IPS-NIHi7 (cell line): ENCODE measurements around the gene ASPRV1.
A peak's percentile ranks its signal among the peaks of the same experiment; 100 is the strongest.
"Not testable (repeated sequence)": the region's sequence is repeated elsewhere in the genome, so short reads cannot be mapped to it uniquely, and the experiment has no call there.

Experiments
- DNase-seq: peaks from one replicate; pipeline ENCODE4 v3.0.0; 2012; ENCODE audit warnings: mixed read lengths; ENCODE audit errors: extremely low spot score

ASPRV1 gene

GRCh38 chr2:69962986-69963730 lies 1.7 kb upstream of the ASPRV1 start:
- DNase-seq: no peak

DNA sequence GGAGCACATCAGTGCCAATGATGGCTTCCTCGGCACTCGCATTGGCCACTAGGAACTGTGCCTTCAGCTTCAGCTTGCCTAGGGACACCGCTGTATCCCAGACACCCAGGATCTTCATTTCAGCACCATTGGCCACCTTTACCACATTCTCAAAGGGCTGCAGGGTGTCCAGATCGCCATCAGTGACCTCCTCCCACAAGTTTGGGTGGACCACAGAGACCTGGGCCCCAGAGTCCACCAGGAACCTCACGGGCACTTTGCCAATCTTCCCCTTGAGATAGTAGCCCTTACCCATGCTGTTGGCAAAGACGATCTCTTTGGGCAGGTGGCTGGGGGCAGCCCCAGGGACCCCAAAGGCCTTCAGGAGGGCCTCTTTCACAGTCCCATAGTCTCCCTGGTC lies 610 bp downstream of the ASPRV1 start:
- no peak for DNase-seq

GRCh38 chr2:69959425-69959824 lies 2.0 kb downstream of the ASPRV1 start:
- DNase-seq: no peak

- no peak for DNase-seq
These were observed 3.0 kb downstream of the ASPRV1 start for GRCh38 chr2:69958480-69958879.

GRCh38 chr2:69957965-69958364 lies 3.5 kb downstream of the ASPRV1 start:
- no peak for DNase-seq

GRCh38 chr2:69956475-69956979 lies 4.9 kb downstream of the ASPRV1 start:
- DNase-seq: no peak

DNA sequence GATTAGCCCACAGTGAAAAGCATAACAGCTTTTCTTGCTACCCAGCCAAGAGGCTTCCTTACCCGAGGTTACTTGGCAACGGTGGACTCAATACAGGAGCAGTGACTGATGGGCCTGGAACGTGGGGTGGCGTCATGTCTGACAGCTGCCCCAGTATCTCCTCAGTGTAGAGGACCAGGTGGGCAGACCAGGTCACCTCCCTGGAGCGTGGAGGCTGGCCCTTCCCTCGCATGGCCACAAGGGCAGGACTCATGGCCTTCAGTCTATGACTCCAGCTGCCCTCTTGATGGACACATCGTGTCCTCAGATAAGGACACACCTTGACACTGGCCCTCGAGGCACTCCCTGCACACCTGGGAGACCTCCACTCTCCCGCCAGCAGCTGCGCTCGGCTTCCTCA lies 6.4 kb downstream of the ASPRV1 start:
- DNase-seq: no peak

DNA sequence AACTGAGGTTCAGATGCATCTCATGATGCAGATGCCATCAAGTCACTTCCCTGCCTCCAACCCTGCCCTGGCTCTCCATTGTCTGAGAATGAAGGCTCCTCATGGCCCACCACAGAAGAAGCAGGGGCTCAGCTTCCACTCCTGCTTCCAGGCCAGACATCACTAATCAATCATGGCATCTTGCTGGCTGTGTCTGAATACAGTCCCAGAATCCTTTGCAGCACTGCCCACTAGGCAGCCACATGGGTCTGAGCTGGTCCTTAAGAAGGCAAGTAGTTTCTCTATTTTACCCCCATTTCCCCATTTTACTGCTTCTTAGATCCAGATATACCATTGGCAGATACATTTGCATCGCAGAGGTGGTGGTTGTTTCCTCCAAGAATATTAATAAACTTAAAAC lies 7.3 kb downstream of the ASPRV1 start:
- DNase-seq: no peak

DNA sequence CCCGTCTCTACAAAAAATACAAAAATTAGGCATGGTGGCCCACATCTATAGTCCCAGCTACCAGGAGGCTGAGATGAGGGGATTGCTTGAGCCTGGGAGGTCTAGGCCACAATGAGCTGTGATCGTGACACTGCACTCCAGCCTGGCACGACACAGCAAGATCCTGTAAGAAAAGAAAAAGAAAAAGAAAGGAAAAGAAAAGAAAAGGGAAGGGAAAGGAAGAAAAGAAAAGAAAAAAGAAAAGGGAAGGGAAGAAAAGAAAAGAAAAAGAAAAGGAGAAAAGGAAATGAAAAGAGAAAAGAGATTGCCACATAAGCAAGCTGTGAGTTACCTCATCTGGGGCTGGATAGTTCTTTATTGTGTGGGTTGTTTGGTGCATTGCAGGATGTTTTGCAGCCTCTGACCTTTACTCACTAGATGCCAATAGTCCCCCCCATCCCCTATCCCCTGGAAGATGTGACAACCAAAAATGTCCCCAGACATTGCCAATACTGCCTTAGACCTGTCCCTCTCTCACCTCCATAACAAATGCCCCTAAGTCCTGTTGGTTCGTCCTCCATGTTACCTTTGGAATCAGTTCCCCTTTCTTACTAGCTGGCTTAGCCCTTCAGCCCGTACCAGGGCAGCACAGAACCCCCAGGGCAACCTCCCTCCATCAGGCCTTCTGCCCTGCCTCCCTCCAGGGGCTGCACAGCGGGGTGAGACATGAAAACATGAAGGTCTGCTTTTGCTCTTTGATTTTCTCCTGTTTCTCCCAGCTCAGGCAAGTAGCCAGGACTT lies 8.9 kb downstream of the ASPRV1 start:
- no peak for DNase-seq

GRCh38 chr2:69950671-69951070 lies 10.8 kb downstream of the ASPRV1 start:
- not testable (repeated sequence) for DNase-seq

DNA sequence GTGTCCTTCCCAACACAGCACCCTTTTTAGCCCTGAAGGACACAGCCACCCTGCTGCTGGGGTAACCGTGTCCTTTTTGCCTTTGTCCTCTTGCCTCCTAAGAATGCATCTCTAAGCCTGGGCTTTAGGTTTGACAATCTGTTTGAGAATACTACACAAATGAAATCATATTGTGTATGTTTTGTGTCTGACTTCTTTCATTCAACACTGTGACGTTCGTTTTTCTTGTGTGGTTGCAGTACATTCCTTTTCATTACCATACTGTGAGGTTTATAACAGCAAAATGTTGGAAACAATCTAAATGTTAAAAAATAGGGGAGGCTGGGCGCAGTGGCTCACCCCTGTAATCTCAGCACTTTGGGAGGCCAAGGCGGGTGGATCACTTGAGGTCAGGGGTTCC lies 11.2 kb downstream of the ASPRV1 start:
- no peak for DNase-seq

- no peak for DNase-seq
These were observed 12.3 kb downstream of the ASPRV1 start for GRCh38 chr2:69948963-69949645.

GRCh38 chr2:69948032-69948962 lies 13.1 kb downstream of the ASPRV1 start:
- peak; percentile 43 for DNase-seq

DNA sequence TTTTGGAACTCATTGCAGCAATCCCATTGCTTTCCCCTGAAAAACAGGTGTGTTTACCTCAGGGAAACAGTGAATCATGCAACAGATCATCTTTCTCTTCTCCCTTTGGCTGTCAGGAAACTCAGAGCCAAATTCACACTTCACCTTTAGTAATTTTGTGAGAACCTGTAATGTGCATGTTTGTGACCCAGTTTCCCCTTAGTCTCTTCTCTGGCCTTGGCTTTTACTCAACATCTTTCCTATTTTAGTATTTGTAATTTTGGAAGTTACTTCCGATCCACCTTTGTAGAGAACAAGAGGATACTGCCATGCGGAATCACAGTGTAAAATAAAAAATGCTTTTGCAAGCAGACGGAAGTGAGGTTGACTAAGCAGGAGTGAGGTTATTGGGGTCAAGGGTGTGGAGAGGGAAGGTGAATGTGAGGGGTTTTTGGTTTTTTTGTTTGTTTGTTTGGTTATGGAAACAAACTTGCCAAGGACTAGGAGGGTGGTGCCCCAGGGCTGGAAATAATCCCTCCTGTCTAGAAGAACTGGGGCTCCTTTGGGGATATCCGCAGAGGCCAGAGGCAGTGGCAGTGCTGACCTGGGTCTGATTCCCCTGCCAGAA lies 14.0 kb downstream of the ASPRV1 start:
- no peak for DNase-seq

DNA sequence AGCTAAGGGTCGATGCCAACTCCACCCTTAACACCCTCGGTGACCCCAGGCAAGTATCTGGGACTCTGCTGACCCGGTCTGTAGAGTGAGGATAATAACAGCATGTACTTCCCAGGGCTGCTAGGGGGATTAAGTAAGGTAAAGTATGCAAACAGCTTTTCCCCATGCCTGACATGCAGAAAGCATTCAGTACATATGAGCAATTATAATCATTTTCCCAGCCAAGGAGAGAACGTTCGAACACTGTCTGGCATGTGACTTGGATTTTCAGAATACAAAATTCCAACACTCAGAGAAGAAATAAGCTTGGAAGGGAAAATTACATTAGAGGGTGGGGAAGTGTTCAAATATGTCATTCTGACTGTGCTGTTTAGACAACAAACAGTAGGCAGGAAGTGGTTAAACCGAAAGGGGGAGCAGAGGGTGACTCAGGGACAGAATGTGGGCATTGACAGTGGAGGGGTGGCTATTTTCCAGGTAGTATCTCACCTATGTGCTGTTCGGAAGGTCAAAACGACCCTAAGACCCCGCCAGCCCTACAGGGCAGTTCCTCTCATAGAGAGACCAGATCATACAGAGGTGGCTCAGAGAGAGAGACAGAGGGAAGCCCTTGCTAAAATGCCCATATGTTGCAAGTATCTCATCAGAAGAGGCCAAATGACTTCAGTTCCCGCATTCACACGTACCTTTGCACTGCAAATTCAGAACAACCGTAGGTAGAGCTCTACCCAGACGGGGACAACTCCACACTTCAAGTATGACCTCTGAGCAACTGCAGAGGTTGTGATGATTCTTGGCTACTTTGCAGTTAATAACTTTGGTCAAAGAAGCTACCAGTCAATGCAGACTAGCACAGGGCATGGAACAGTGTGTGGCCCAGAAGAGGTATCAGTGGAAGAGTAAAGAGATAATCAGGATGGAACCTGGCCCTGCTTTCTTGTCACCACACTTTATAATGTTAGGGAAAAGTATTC lies 14.8 kb downstream of the ASPRV1 start:
- DNase-seq: no peak

DNA sequence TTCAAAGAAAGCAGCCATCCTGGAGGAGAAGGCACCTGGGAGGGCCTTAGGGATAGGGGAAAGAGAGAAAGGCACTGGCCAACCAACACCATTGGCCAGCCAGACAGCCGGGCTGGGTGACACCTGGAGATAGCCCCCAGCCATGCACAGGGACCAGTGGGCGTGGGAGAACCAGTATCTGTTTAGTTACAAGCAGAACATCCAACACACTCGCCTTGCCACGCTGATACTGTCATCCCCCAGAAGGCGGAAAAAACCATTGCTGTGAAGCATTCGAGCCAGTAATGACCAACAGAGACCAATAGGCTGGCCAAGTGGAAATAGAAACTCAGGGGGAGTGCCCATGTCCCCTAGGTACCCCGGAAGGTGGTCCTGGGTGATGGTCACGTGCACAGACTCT lies 15.5 kb downstream of the ASPRV1 start:
- DNase-seq: no peak

DNA sequence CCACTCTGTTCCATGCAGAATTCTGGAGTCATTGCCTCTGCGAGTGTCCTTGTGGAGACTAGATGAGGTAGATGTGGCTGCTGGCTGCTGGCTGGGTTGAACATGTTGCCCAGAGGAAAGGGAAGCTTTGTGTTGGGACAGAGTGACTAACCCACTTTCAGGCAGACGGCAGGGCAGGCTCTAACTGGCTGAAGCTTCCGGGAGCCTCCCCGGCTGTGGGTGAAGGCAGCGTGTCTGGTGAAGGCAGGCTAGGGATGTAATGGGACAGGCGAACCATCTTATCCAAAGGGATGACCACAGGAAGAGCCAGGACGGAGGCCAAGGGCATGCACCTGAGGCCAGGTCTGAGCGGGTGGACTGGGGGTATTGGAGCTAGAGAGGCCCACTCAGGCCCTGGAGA lies 16.0 kb downstream of the ASPRV1 start:
- DNase-seq: no peak

GRCh38 chr2:69944756-69945155 lies 16.7 kb downstream of the ASPRV1 start:
- no peak for DNase-seq

- no peak for DNase-seq
These were observed 17.4 kb downstream of the ASPRV1 start for GRCh38 chr2:69943843-69944525.
